ENCODE data around the gene ATR.
"Not testable (repeated sequence)": the region's sequence is repeated elsewhere in the genome, so short reads cannot be mapped to it uniquely, and the experiment has no call there.

The ATR gene

GRCh38 chr3:142560118-142560517 is 18.4 kb downstream of the ATR start:
- H2AFZ ChIP-seq: no peak overlapping the region
- H3K4me1 ChIP-seq: no peaks in the 10 kb centered on the region
- TF ChIP-seq CTCF (IDR thresholded peaks at IDR 0.05): no peak
- no peaks in the 10 kb centered on the region for H3K36me3 ChIP-seq (ENCODE audit: control insufficient read depth, insufficient read depth, low read length)
- no peaks in the 10 kb centered on the region for H3K27me3 ChIP-seq (ENCODE audit: control insufficient read depth, insufficient read depth, low read length)
- no peak overlapping the region for H3K9ac ChIP-seq
- H3K79me2 ChIP-seq: no peaks in the 10 kb centered on the region
- H3K27ac ChIP-seq: no peak overlapping the region
- H3K4me3 ChIP-seq (ENCODE audit: low read depth, low read length): no peak overlapping the region
- H3K9me3 ChIP-seq (ENCODE audit: control insufficient read depth, low read length): no peaks in the 10 kb centered on the region
- no peak overlapping the region for H3K4me2 ChIP-seq (ENCODE audit: low read length)

- Histone ChIP-seq H3K27ac (no peak overlapping the region), H3K4me1 (no peaks in the 10 kb centered on the region), H3K4me3 (ENCODE audit: low read depth, low read length) (no peak overlapping the region), H3K27me3 (ENCODE audit: control insufficient read depth, insufficient read depth, low read length) (no peaks in the 10 kb centered on the region), H3K4me2 (ENCODE audit: low read length) (no peak overlapping the region), H3K9ac (no peak overlapping the region), H3K36me3 (ENCODE audit: control insufficient read depth, insufficient read depth, low read length) (no peaks in the 10 kb centered on the region), H2AFZ (no peak overlapping the region), H3K79me2 (no peaks in the 10 kb centered on the region), H3K9me3 (ENCODE audit: control insufficient read depth, low read length) (no peaks in the 10 kb centered on the region)
- no peak for TF ChIP-seq CTCF (IDR thresholded peaks at IDR 0.05)
Observed at GRCh38 chr3:142553741-142554140, 24.8 kb downstream of the ATR start.

GRCh38 chr3:142552579-142552978 is 26.0 kb downstream of the ATR start:
- not testable (repeated sequence) for H3K9ac ChIP-seq; H2AFZ ChIP-seq; H3K27ac ChIP-seq; H3K36me3 ChIP-seq (ENCODE audit: control insufficient read depth, insufficient read depth, low read length); H3K79me2 ChIP-seq; H3K9me3 ChIP-seq (ENCODE audit: control insufficient read depth, low read length); H3K27me3 ChIP-seq (ENCODE audit: control insufficient read depth, insufficient read depth, low read length); H3K4me2 ChIP-seq (ENCODE audit: low read length); H3K4me3 ChIP-seq (ENCODE audit: low read depth, low read length); H3K4me1 ChIP-seq

- TF ChIP-seq CTCF (IDR thresholded peaks at IDR 0.05): no peak
- Histone ChIP-seq H2AFZ (no peak overlapping the region), H3K4me3 (ENCODE audit: low read depth, low read length) (no peak overlapping the region), H3K79me2 (no peaks in the 10 kb centered on the region), H3K36me3 (ENCODE audit: control insufficient read depth, insufficient read depth, low read length) (no peaks in the 10 kb centered on the region), H3K27me3 (ENCODE audit: control insufficient read depth, insufficient read depth, low read length) (no peaks in the 10 kb centered on the region), H3K4me1 (no peaks in the 10 kb centered on the region), H3K9ac (no peak overlapping the region), H3K27ac (no peak overlapping the region), H3K9me3 (ENCODE audit: control insufficient read depth, low read length) (no peaks in the 10 kb centered on the region), H3K4me2 (ENCODE audit: low read length) (no peak overlapping the region)
Observed at GRCh38 chr3:142549986-142550385, 28.5 kb downstream of the ATR start.

- no peak for TF ChIP-seq CTCF (IDR thresholded peaks at IDR 0.05)
- no peaks in the 10 kb centered on the region for H3K9me3 ChIP-seq (ENCODE audit: control insufficient read depth, low read length)
- no peak overlapping the region for H3K27ac ChIP-seq
- H3K9ac ChIP-seq: no peak overlapping the region
- H3K4me2 ChIP-seq (ENCODE audit: low read length): no peak overlapping the region
- H3K79me2 ChIP-seq: no peaks in the 10 kb centered on the region
- H3K4me3 ChIP-seq (ENCODE audit: low read depth, low read length): no peak overlapping the region
- no peaks in the 10 kb centered on the region for H3K36me3 ChIP-seq (ENCODE audit: control insufficient read depth, insufficient read depth, low read length)
- no peaks in the 10 kb centered on the region for H3K4me1 ChIP-seq
- no peak overlapping the region for H2AFZ ChIP-seq
- H3K27me3 ChIP-seq (ENCODE audit: control insufficient read depth, insufficient read depth, low read length): no peaks in the 10 kb centered on the region
Observed at GRCh38 chr3:142543307-142543706, 35.2 kb downstream of the ATR start.

All from parathyroid adenoma (tissue), 2 donors.